GM12878 (cell line): Measurements from ENCODE around the gene ARHGAP26. TPM values are rescaled to one million over a fixed set of nuclear protein-coding genes. Genes with fewer than 3 reads are reported as not detected.

Experiments
- ATAC-seq: fragments of 200-7000 bp; cut with Tn5 transposase; 3 replicates; pipeline ENCODE4 v1.9.1; 2020; ENCODE audit warnings: mild to moderate bottlenecking, moderate library complexity
- BruUV-seq: library from RNA; stranded (reverse); fragments of 400-500 nt; replicated peaks from 2 replicates; lab custom pipeline; 2021; lab: Mats Ljungman, UMichigan
- CTCF ChIA-PET: fragments of 300-600 bp; sonication (Branson Sonifier 250); formaldehyde crosslinking; extraction: SDS; loops from one replicate; lab custom pipeline; 2021; ENCODE audit warnings: inconsistent platforms; lab: Yijun Ruan, JAX
- POLR2A ChIA-PET: fragments of 350-600 bp; formaldehyde crosslinking; extraction: SDS; loops from one replicate; lab custom pipeline; 2021; ENCODE audit warnings: inconsistent platforms; lab: Charles Lee
- RAD21 ChIA-PET: fragments of 300-600 bp; sonication (Branson Sonifier 250); formaldehyde crosslinking; loops from one replicate; lab custom pipeline; 2023; ENCODE audit warnings: antibody characterized with exemption; ENCODE audit not compliant: unreplicated experiment; lab: Charles Lee
- SMC1A ChIA-PET: fragments of 300-600 bp; sonication (Branson Sonifier 250); formaldehyde crosslinking; loops from one replicate; lab custom pipeline; 2023; ENCODE audit not compliant: unreplicated experiment, uncharacterized antibody; lab: Charles Lee
- DNase-seq: peaks from one replicate; pipeline ENCODE4 v3.0.0-alpha.2; 2011; ENCODE audit warnings: low read depth, low spot score
- FAIRE-seq: peaks from 3 replicates; lab custom pipeline; 2011; peaks lifted over from hg19 to GRCh38; lab: Jason Lieb, UNC
- H2AFZ ChIP-seq: 2 replicates; pipeline ENCODE4 v1.6.0; 2011; ENCODE audit warnings: low read depth, low read length, control low read depth; ENCODE audit not compliant: control insufficient read depth
- H3K27ac ChIP-seq: 2 replicates; pipeline ENCODE4 v1.5.1; 2011; ENCODE audit warnings: control low read depth; ENCODE audit not compliant: control insufficient read depth, insufficient read depth
- H3K27me3 ChIP-seq, 2 experiments: replicated peaks in 1 of 2; 2 replicates each; pipeline versions ENCODE4 v1.6.0 to v1.6.1; 2011; ENCODE audit warnings: low read length in 1 of 2; ENCODE audit not compliant: control insufficient read depth in 2 of 2, insufficient read depth in 2 of 2
- H3K36me3 ChIP-seq, 2 experiments: 2 replicates each; pipeline ENCODE4 v1.5.1; 2011; ENCODE audit warnings: low read length in 1 of 2; ENCODE audit not compliant: control insufficient read depth in 2 of 2, insufficient read depth in 2 of 2
- H3K4me1 ChIP-seq: 2 replicates; pipeline ENCODE4 v1.6.1; 2011; ENCODE audit warnings: mild to moderate bottlenecking, low read length, moderate library complexity, mixed read lengths; ENCODE audit not compliant: control insufficient read depth, insufficient read depth
- H3K4me2 ChIP-seq: 2 replicates; pipeline ENCODE4 v1.6.0; 2011; ENCODE audit warnings: control low read depth; ENCODE audit not compliant: control insufficient read depth, insufficient read depth
- H3K4me3 ChIP-seq: fragments of 200-600 bp; sonication (generic); 2 replicates; pipeline ENCODE4 v1.5.1; 2016
- H3K79me2 ChIP-seq: 2 replicates; pipeline ENCODE4 v1.6.0; 2011; ENCODE audit warnings: low read length; ENCODE audit not compliant: control insufficient read depth, insufficient read depth
- H3K9ac ChIP-seq: 2 replicates; pipeline ENCODE4 v1.8.0; 2011; ENCODE audit warnings: low read length, control low read depth, mixed read lengths; ENCODE audit not compliant: control insufficient read depth, insufficient read depth
- H3K9me3 ChIP-seq: replicated peaks from 3 replicates; pipeline ENCODE4 v1.5.1; 2011; ENCODE audit warnings: mild to moderate bottlenecking, low read length; ENCODE audit not compliant: control insufficient read depth, insufficient read depth
- H4K20me1 ChIP-seq: 2 replicates; pipeline ENCODE4 v1.6.0; 2011; ENCODE audit not compliant: control insufficient read depth, insufficient read depth
- ATF3 ChIP-seq: IDR thresholded peaks from 2 replicates; pipeline ENCODE4 v1.6.1; 2011; ENCODE audit warnings: low read depth, mild to moderate bottlenecking, low read length, moderate library complexity, borderline replicate concordance; ENCODE audit errors: extremely low read depth
- CEBPZ ChIP-seq: fragments of 150-350 bp; IDR thresholded peaks from 2 replicates; pipeline ENCODE4 v1.6.1; 2016; ENCODE audit warnings: low read depth, low read length
- CHD1 ChIP-seq: IDR thresholded peaks from 2 replicates; pipeline ENCODE4 v1.6.1; 2012; ENCODE audit warnings: low read depth, low read length, improper control_type of control experiment
- DPF2 ChIP-seq: fragments of 450-650 bp; IDR thresholded peaks from 2 replicates; pipeline ENCODE4 v1.6.1; 2017; ENCODE audit warnings: mild to moderate bottlenecking
- E2F8 ChIP-seq: fragments of 450-650 bp; IDR thresholded peaks from 2 replicates; pipeline ENCODE4 v1.6.1; 2018; ENCODE audit warnings: mild to moderate bottlenecking, low read depth, moderate library complexity; ENCODE audit not compliant: partially characterized antibody
- EZH2 ChIP-seq: IDR thresholded peaks from 2 replicates; pipeline ENCODE4 v1.6.1; 2012; ENCODE audit warnings: low read depth, mild to moderate bottlenecking, control low read depth, inconsistent platforms, low read length, borderline replicate concordance; ENCODE audit not compliant: control insufficient read depth
- MEF2A ChIP-seq: IDR thresholded peaks from 2 replicates; pipeline ENCODE4 v1.6.1; 2011; ENCODE audit warnings: low read depth, mild to moderate bottlenecking, low read length, moderate library complexity; ENCODE audit not compliant: insufficient read depth
- RELB ChIP-seq: fragments of 450-650 bp; IDR thresholded peaks from 2 replicates; pipeline ENCODE4 v1.6.1; 2017; ENCODE audit warnings: low read depth, mild to moderate bottlenecking, moderate library complexity
- SKIL ChIP-seq: fragments of 450-650 bp; IDR thresholded peaks from 2 replicates; pipeline ENCODE4 v1.6.1; 2017; ENCODE audit warnings: mild to moderate bottlenecking, low read depth, inconsistent platforms; ENCODE audit not compliant: poor library complexity, severe bottlenecking
- USF1 ChIP-seq: IDR thresholded peaks from 2 replicates; pipeline ENCODE4 v1.6.1; 2011; ENCODE audit warnings: borderline replicate concordance, low read depth, mild to moderate bottlenecking, moderate library complexity, mixed read lengths, low read length; ENCODE audit not compliant: insufficient read depth; ENCODE audit errors: extremely low read length
- WGBS: methylation state at CpG from one replicate; pipeline ENCODE4 v1.1.6; 2016; ENCODE audit warnings: low lambda C conversion rate; ENCODE audit not compliant: insufficient replicate concordance, insufficient coverage; ENCODE audit errors: missing lambda C conversion rate; 5-methylcytosine and 5-hydroxymethylcytosine counted together
- in situ Hi-C: fragments of 300-500 bp; cut with MboI; formaldehyde crosslinking; loops from 9 replicates; pipeline ENCODE4 v1.14.3; 2018; ENCODE audit warnings: mixed read lengths
- intact Hi-C: fragments of 100-400 bp; cut with micrococcal nuclease; formaldehyde crosslinking; loops from one replicate; pipeline ENCODE4 v1.14.2; 2022; ENCODE audit not compliant: unreplicated experiment
- polyA plus RNA-seq, 11 experiments: library from polyadenylated mRNA; depleted of rRNA in 4 of 11; unstranded in 6 of 11; stranded (reverse) in 5 of 11; fragments of >200 nt; fragmentation: Nextera tagmentation in 4 of 11; fragmentation: Illumina TruSeq in 1 of 11; extraction: Ambion mirVana in 4 of 11; extraction: Trizol in 1 of 11; gene quantifications; 1 replicate in 1 of 11; 2 replicates in 10 of 11; pipeline versions ENCODE4 v1.2.1 to v1.2.3, GENCODE V29; 2011 to 2016; ENCODE audit warnings: inconsistent platforms in 2 of 11, missing spikeins in 2 of 11, low read depth in 1 of 11
- total RNA-seq, 4 experiments: library from RNA; depleted of rRNA in 3 of 4; stranded (reverse); fragments of >200 nt in 3 of 4; fragmentation: Illumina TruSeq in 1 of 4; extraction: Trizol in 1 of 4; gene quantifications; 2 replicates each; pipeline versions ENCODE4 v1.2.1 to v1.2.3, GENCODE V29; 2013 to 2021

ARHGAP26 gene
- total and polyA plus RNA-seq, 10 of the 15 experiments (the other 5 are each of a cell fraction or from before 2014, with no cell fraction given), result 9.4 to 41.5 (median 19.3) TPM

- ChIA-PET RAD21 (interaction anchor here (1.1 to 1.3 kb wide), 4 partner anchors 12 to 51 kb away, joined by 3 read pairs; no protein-coding TSS in a partner anchor), POLR2A (interaction anchor here (0.6 to 1.5 kb wide), 4 partner anchors 9 to 59 kb away, joined by 3 to 4 read pairs (median 3); no protein-coding TSS in a partner anchor), SMC1A (interaction anchor here (1.1 to 9.2 kb wide), 8 partner anchors 9 to 32 kb away, joined by 3 to 49 read pairs (median 6); no protein-coding TSS in a partner anchor), CTCF (interaction anchor here (1.2 to 4.5 kb wide), 2 partner anchors 9 to 10 kb away, joined by 5 to 20 read pairs; no protein-coding TSS in a partner anchor)
- no peaks in the 10 kb centered on the region for H4K20me1 ChIP-seq
- in situ Hi-C loops, result no loop called here
- no peak overlapping the region for H3K9ac ChIP-seq
- DNase-seq (no peak), ATAC-seq (no peak), FAIRE-seq (no peak)
- H3K79me2 ChIP-seq, result no peaks in the 10 kb centered on the region
- BruUV-seq, result TSS peak; percentile 23
- no peaks in the 10 kb centered on the region for H3K9me3 ChIP-seq
- H3K27me3 ChIP-seq, result no peaks in the 10 kb centered on the region
- no peaks in the 10 kb centered on the region; a peak in 1 of 4 replicates for H3K36me3 ChIP-seq
- H2AFZ ChIP-seq, result no peak overlapping the region
- intact Hi-C loops, result no loop called here
- H3K4me3 ChIP-seq, result no peak overlapping the region
- H3K4me2 ChIP-seq, result no peak overlapping the region
- no peak overlapping the region for H3K27ac ChIP-seq
- WGBS, result 48% methylated on average over 2 of the region's 3 CpGs
- no peaks in the 10 kb centered on the region for H3K4me1 ChIP-seq
- TF ChIP-seq CEBPZ (no peak), CHD1 (no peak), E2F8 (no peak), EZH2 (no peak), DPF2 (no peak), USF1 (no peak), ATF3 (no peak), SKIL (no peak), RELB (no peak), MEF2A (no peak)
These were observed 388.9 kb downstream of the ARHGAP26 start for GRCh38 chr5:143159031-143159430.
